ENCODE results near the gene PDE6D.
"Not testable (repeated sequence)": the region's sequence is repeated elsewhere in the genome, so short reads cannot be mapped to it uniquely, and the experiment has no call there.

Gene PDE6D

GRCh38 chr2:231764760-231765159 is 16.3 kb downstream of the PDE6D start:
- TF ChIP-seq CTCF (IDR thresholded peaks at IDR 0.05; ENCODE audit: insufficient read depth, low read length, poor library complexity, severe bottlenecking) = no peak
- H3K4me3 ChIP-seq (replicated peaks; ENCODE audit: low read depth, low read length) = no peak overlapping the region
- no peaks in the 10 kb centered on the region; the same call in 1 of the 2 replicates for H3K36me3 ChIP-seq (ENCODE audit: control insufficient read depth, insufficient read depth, low read length)
- DNase-seq (ENCODE audit: extremely low read depth, insufficient read length) = no peak
- no peaks in the 10 kb centered on the region for H3K27me3 ChIP-seq (replicated peaks; ENCODE audit: control insufficient read depth, insufficient read depth, low read length)

- Histone ChIP-seq H3K36me3 (ENCODE audit: control insufficient read depth, insufficient read depth, low read length) (no peaks in the 10 kb centered on the region; the same call in 1 of the 2 replicates), H3K4me3 (replicated peaks; ENCODE audit: low read depth, low read length) (no peak overlapping the region), H3K27me3 (replicated peaks; ENCODE audit: control insufficient read depth, insufficient read depth, low read length) (no peaks in the 10 kb centered on the region)
- no peak for TF ChIP-seq CTCF (IDR thresholded peaks at IDR 0.05; ENCODE audit: insufficient read depth, low read length, poor library complexity, severe bottlenecking)
- no peak for DNase-seq (ENCODE audit: extremely low read depth, insufficient read length)
These were observed 17.0 kb downstream of the PDE6D start for GRCh38 chr2:231764124-231764523.

GRCh38 chr2:231761735-231762134 is 19.3 kb downstream of the PDE6D start:
- Histone ChIP-seq H3K4me3 (replicated peaks; ENCODE audit: low read depth, low read length) (no peak overlapping the region), H3K36me3 (ENCODE audit: control insufficient read depth, insufficient read depth, low read length) (no peaks in the 10 kb centered on the region; the same call in 1 of the 2 replicates)
- TF ChIP-seq CTCF (IDR thresholded peaks at IDR 0.05; ENCODE audit: insufficient read depth, low read length, poor library complexity, severe bottlenecking) = no peak

GRCh38 chr2:231752061-231752460 is 29.0 kb downstream of the PDE6D start:
- TF ChIP-seq CTCF (IDR thresholded peaks at IDR 0.05; ENCODE audit: insufficient read depth, low read length, poor library complexity, severe bottlenecking) = no peak
- no peaks in the 10 kb centered on the region for H3K36me3 ChIP-seq (ENCODE audit: control insufficient read depth, insufficient read depth, low read length)
- H3K4me3 ChIP-seq (replicated peaks; ENCODE audit: low read depth, low read length) = no peak overlapping the region
- no peaks in the 10 kb centered on the region for H3K27me3 ChIP-seq (replicated peaks; ENCODE audit: control insufficient read depth, insufficient read depth, low read length)
- no peak for DNase-seq (ENCODE audit: extremely low read depth, insufficient read length)

More at GRCh38 chr2:231761735-231762134, 19.3 kb downstream of the PDE6D start:
- H3K27me3 ChIP-seq (replicated peaks; ENCODE audit: control insufficient read depth, insufficient read depth, low read length) = no peaks in the 10 kb centered on the region
- DNase-seq (ENCODE audit: extremely low read depth, insufficient read length) = no peak

GRCh38 chr2:231751042-231751815 is 29.9 kb downstream of the PDE6D start:
- DNase-seq (ENCODE audit: extremely low read depth, insufficient read length) = no peak
- Histone ChIP-seq H3K27me3 (replicated peaks; ENCODE audit: control insufficient read depth, insufficient read depth, low read length) (no peaks in the 10 kb centered on the region), H3K36me3 (ENCODE audit: control insufficient read depth, insufficient read depth, low read length) (no peaks in the 10 kb centered on the region), H3K4me3 (replicated peaks; ENCODE audit: low read depth, low read length) (no peak overlapping the region)
- TF ChIP-seq CTCF (IDR thresholded peaks at IDR 0.05; ENCODE audit: insufficient read depth, low read length, poor library complexity, severe bottlenecking) = no peak

- not testable (repeated sequence) for H3K4me3 ChIP-seq (replicated peaks; ENCODE audit: low read depth, low read length); H3K36me3 ChIP-seq (ENCODE audit: control insufficient read depth, insufficient read depth, low read length); H3K27me3 ChIP-seq (replicated peaks; ENCODE audit: control insufficient read depth, insufficient read depth, low read length); DNase-seq (ENCODE audit: extremely low read depth, insufficient read length)
These were observed 32.1 kb downstream of the PDE6D start for GRCh38 chr2:231749016-231749415.

- not testable (repeated sequence) for H3K36me3 ChIP-seq (ENCODE audit: control insufficient read depth, insufficient read depth, low read length); H3K4me3 ChIP-seq (replicated peaks; ENCODE audit: low read depth, low read length); H3K27me3 ChIP-seq (replicated peaks; ENCODE audit: control insufficient read depth, insufficient read depth, low read length); DNase-seq (ENCODE audit: extremely low read depth, insufficient read length)
These were observed 32.8 kb downstream of the PDE6D start for GRCh38 chr2:231748153-231748896.

All from GM06990 (cell line).